Natural killer cell (primary cell): Measurements from ENCODE around the gene IGF2R. TPM values are rescaled to one million over a fixed set of nuclear protein-coding genes. Genes with fewer than 3 reads are reported as not detected.

ENCODE experiments used
- ATAC-seq, 3 donors: fragments of 150-1000 bp in 2 of 3; fragments of 200-7000 bp in 1 of 3; cut with Tn5 transposase; 1 replicate in 1 of 3; 2 replicates in 2 of 3; pipeline ENCODE4 v1.10.0; 2021; ENCODE audit warnings: mild to moderate bottlenecking in 2 of 3, moderate library complexity in 2 of 3
- DNase-seq, 2 donors: peaks; one replicate each; pipeline versions ENCODE4 v3.0.0 to v3.0.0-alpha.2; 2013 to 2021; ENCODE audit warnings: mixed read lengths in 1 of 2
- H3K27ac ChIP-seq: one replicate; pipeline ENCODE4 v1.5.1; 2013; ENCODE audit warnings: mild to moderate bottlenecking, low read length
- H3K27me3 ChIP-seq: one replicate; pipeline ENCODE4 v1.6.1; 2013; ENCODE audit warnings: low read length; ENCODE audit not compliant: control insufficient read depth, insufficient read depth
- H3K36me3 ChIP-seq: one replicate; pipeline ENCODE4 v1.6.1; 2013; ENCODE audit warnings: low read length; ENCODE audit not compliant: control insufficient read depth, insufficient read depth
- H3K4me1 ChIP-seq: one replicate; pipeline ENCODE4 v1.6.1; 2013; ENCODE audit warnings: low read length; ENCODE audit not compliant: control insufficient read depth, insufficient read depth
- H3K4me3 ChIP-seq: one replicate; pipeline ENCODE4 v1.5.1; 2013; ENCODE audit warnings: low read length
- H3K9me3 ChIP-seq: one replicate; pipeline ENCODE4 v1.6.1; 2013; ENCODE audit warnings: low read length; ENCODE audit not compliant: control insufficient read depth, insufficient read depth
- H3K27ac Mint-ChIP-seq, 2 donors: one replicate each; pipeline ENCODE4 v1.8.0; 2022; ENCODE audit warnings: mild to moderate bottlenecking in 2 of 2, mixed read lengths in 2 of 2, moderate library complexity in 1 of 2
- H3K27me3 Mint-ChIP-seq, 2 donors: one replicate each; pipeline ENCODE4 v1.8.0; 2022; ENCODE audit warnings: low read depth in 2 of 2, mixed read lengths in 2 of 2
- H3K36me3 Mint-ChIP-seq: one replicate; pipeline ENCODE4 v1.8.0; 2022; ENCODE audit warnings: mixed read lengths
- H3K4me1 Mint-ChIP-seq, 2 donors: one replicate each; pipeline ENCODE4 v1.8.0; 2022; ENCODE audit warnings: mixed read lengths in 2 of 2
- H3K4me3 Mint-ChIP-seq: one replicate; pipeline ENCODE4 v1.8.0; 2022; ENCODE audit warnings: mild to moderate bottlenecking, moderate library complexity, mixed read lengths
- H3K9me3 Mint-ChIP-seq, 2 donors: one replicate each; pipeline ENCODE4 v1.8.0; 2022; ENCODE audit warnings: mixed read lengths in 2 of 2
- WGBS: methylation state at CpG from one replicate; pipeline ENCODE4 v1.1.7; 2013; ENCODE audit warnings: missing lambda C conversion rate; ENCODE audit not compliant: insufficient coverage; 5-methylcytosine and 5-hydroxymethylcytosine counted together
- intact Hi-C: fragments of 100-400 bp; cut with micrococcal nuclease; formaldehyde crosslinking; loops from one replicate; pipeline ENCODE4 v1.14.2; 2022
- total RNA-seq, 4 donors: library from RNA; stranded (reverse); fragments of 120-200 nt in 1 of 4; gene quantifications; one replicate each; pipeline versions ENCODE4 v1.2.3 to v1.2.4, GENCODE V29; 2013 to 2022
- TF ChIP-seq, protein P1 (sequence below): fragments of 200-600 bp; IDR thresholded peaks from one replicate; pipeline ENCODE4 v1.8.0; 2022; ENCODE audit warnings: antibody characterized with exemption

IGF2R gene
- total RNA-seq, 3 donors from 2014 or later (not counting 1 experiment from before 2014, with no cell fraction given), result 208 to 282 (median 253) TPM

DNA sequence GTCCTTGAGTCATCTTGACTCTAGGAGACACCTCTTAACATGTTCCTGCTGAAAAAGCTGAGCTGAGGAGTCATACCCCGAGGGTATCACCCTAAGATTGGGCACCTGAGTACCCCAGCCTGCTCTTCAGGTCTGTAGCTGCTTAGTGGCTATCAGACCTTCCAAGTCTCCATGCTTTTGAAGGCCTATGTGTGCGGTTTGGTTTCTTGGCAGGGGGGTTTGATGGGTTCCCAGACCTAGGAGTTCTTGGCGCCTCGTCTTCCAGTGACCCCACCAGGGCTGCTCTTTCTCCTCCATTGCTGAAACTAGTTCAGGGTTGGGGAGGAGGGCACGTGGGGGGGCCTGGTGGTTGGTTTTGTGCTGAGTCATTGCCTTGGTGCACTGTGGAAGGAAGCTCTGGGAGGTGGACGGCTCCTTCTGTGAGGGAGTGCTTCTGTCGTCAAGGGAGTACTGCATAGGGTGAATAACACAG lies 20.1 kb downstream of the IGF2R start:
- H3K27me3 ChIP-seq, result no peaks in the 10 kb centered on the region
- peak overlapping the region; percentile 65 for H3K4me3 Mint-ChIP-seq
- peaks cover 16% of the 10 kb centered on the region for H3K36me3 ChIP-seq
- H3K9me3 Mint-ChIP-seq, result no peaks in the 10 kb centered on the region
- H3K9me3 ChIP-seq, result no peaks in the 10 kb centered on the region
- H3K27ac Mint-ChIP-seq, result peak overlapping the region; percentile 74 to 94
- ATAC-seq, result peak; percentile 58 to 61 (median 59)
- no peaks in the 10 kb centered on the region for H3K27me3 Mint-ChIP-seq
- no peaks in the 10 kb centered on the region for H3K36me3 Mint-ChIP-seq
- DNase-seq, result no peak
- H3K27ac ChIP-seq, result no peak overlapping the region
- TF ChIP-seq, protein P1, sequence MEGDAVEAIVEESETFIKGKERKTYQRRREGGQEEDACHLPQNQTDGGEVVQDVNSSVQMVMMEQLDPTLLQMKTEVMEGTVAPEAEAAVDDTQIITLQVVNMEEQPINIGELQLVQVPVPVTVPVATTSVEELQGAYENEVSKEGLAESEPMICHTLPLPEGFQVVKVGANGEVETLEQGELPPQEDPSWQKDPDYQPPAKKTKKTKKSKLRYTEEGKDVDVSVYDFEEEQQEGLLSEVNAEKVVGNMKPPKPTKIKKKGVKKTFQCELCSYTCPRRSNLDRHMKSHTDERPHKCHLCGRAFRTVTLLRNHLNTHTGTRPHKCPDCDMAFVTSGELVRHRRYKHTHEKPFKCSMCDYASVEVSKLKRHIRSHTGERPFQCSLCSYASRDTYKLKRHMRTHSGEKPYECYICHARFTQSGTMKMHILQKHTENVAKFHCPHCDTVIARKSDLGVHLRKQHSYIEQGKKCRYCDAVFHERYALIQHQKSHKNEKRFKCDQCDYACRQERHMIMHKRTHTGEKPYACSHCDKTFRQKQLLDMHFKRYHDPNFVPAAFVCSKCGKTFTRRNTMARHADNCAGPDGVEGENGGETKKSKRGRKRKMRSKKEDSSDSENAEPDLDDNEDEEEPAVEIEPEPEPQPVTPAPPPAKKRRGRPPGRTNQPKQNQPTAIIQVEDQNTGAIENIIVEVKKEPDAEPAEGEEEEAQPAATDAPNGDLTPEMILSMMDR, result no peak
- H3K4me1 ChIP-seq, result peaks cover 45% of the 10 kb centered on the region
- intact Hi-C loops, result no loop called here
- H3K4me3 ChIP-seq, result no peak overlapping the region
- H3K4me1 Mint-ChIP-seq, result peaks cover 91 to 92% of the 10 kb centered on the region in 2 donors
- 55% methylated on average over 7 of the region's 7 CpGs for WGBS

DNA sequence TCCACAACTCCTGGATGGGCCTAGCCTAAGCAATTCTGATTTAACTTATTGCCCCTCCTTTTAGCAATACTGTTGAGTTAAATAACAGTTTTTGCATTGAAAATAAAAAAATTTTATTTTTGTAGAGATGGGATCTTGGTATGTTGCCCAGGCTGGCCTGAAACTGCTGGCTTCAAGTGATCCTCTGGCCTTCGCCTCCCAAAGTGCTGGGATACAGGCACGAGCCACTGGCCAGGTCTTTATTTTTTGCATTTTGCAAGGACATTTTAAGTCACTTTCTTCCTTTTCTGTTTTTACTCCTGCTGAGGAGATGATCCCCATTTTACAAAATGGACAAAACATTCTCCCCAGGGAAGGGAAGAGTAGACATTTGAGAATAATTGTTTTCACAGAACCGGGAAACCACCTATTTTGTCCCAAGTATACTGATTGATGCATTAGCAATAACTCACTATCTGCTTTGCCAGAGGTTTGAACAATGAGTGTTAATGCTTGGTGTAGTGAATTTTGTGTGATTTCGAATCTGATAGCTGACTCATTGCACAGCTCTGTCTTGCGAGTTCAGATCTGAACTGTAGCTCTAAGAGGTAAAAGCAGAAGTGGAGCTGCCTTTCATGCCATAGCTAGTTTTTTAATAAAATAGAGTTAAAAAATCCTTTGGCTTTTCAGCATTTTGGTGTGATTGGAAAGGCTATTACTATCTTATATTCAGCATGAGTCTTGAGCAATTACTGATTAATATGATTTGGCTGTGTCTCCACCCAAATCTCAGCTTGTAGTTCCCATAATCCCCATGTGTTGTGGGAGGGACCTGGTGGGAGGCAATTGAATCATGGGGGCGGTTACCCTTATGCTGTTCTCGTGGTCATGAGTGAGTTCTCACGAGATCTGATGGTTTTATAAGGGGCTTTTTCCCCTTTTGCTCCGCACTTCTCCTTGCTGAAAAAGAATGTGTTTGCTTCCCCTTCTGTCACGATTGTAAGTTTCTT lies 20.9 kb downstream of the IGF2R start:
- H3K4me1 ChIP-seq, result peaks cover 39% of the 10 kb centered on the region
- peak overlapping the region; percentile 74 to 94 for H3K27ac Mint-ChIP-seq

DNA sequence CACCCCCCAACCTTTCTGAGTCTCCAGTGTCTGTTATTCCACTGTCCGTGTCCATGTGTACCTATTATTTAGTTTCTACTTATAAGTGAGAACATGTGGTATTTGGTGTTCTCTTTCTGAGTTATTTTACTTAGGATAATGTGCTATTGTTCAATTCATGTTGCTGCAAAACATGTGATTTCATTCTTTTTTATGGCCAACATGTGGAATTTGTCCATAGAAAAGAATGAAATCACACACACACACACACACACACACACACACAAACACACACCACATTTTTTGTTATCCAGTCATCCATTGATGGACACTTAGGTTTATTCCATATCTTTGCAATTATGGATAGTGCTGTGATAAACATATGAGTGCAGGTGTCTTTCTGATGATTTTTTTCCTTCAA lies 23.5 kb downstream of the IGF2R start:
- intact Hi-C loops, result no loop called here
- ATAC-seq, result no peak

More for the DNA sequence above, 20.9 kb downstream of the IGF2R start:
- H3K9me3 Mint-ChIP-seq, result no peaks in the 10 kb centered on the region
- Histone ChIP-seq H3K9me3 (no peaks in the 10 kb centered on the region), H3K27ac (no peak overlapping the region), H3K4me3 (no peak overlapping the region), H3K36me3 (peaks cover 16% of the 10 kb centered on the region), H3K27me3 (no peaks in the 10 kb centered on the region)
- WGBS, result 55% methylated on average over 10 of the region's 10 CpGs
- intact Hi-C loops, result no loop called here
- H3K4me1 Mint-ChIP-seq, result peaks cover 91 to 92% of the 10 kb centered on the region in 2 donors
- TF ChIP-seq, protein P1, result no peak
- H3K36me3 Mint-ChIP-seq, result no peaks in the 10 kb centered on the region
- H3K27me3 Mint-ChIP-seq, result no peaks in the 10 kb centered on the region
- peak in 2 of 3 donors; percentile 39 to 60 for ATAC-seq
- no peak for DNase-seq
- H3K4me3 Mint-ChIP-seq, result peak overlapping the region; percentile 17

More for the DNA sequence above, 23.5 kb downstream of the IGF2R start:
- H3K36me3 ChIP-seq, result peaks cover 27% of the 10 kb centered on the region
- Mint-ChIP-seq H3K9me3 (peaks cover 0 to 3% of the 10 kb centered on the region in 2 donors), H3K4me1 (peaks cover 91 to 97% of the 10 kb centered on the region in 2 donors), H3K27me3 (no peaks in the 10 kb centered on the region), H3K36me3 (peaks cover 8% of the 10 kb centered on the region), H3K27ac (peak overlapping the region; percentile 75 to 77), H3K4me3 (peak overlapping the region; percentile 38)
- no peak for DNase-seq
- no peaks in the 10 kb centered on the region for H3K27me3 ChIP-seq
- H3K9me3 ChIP-seq, result no peaks in the 10 kb centered on the region
- H3K4me1 ChIP-seq, result peaks cover 38% of the 10 kb centered on the region
- H3K4me3 ChIP-seq, result no peak overlapping the region
- TF ChIP-seq, protein P1, result no peak
- no peak overlapping the region for H3K27ac ChIP-seq
- WGBS, result no CpG with 5 or more reads among the region's 1 CpG
